SK-N-SH (cell line): Measurements from ENCODE around the gene TDRD12. TPM values are rescaled to one million over a fixed set of nuclear protein-coding genes. Genes with fewer than 3 reads are reported as not detected.

Experiments
- CTCF ChIA-PET: fragments of 300-600, 350-600 bp; formaldehyde crosslinking; extraction: SDS; loops from one replicate; lab custom pipeline; 2021; lab: Yijun Ruan, JAX
- POLR2A ChIA-PET: fragments of 350-600 bp; sonication (Branson Sonifier 250); formaldehyde crosslinking; extraction: SDS; loops from one replicate; lab custom pipeline; 2020; ENCODE audit warnings: antibody characterized with exemption, inconsistent platforms; lab: Yijun Ruan, JAX
- DNase-seq: peaks from one replicate; pipeline ENCODE4 v3.0.0; 2012
- H2AFZ ChIP-seq: fragments of 200-600 bp; sonication (generic); 2 replicates; pipeline ENCODE4 v1.8.1; 2016; ENCODE audit warnings: antibody characterized with exemption, mild to moderate bottlenecking, low read depth
- H3F3A ChIP-seq: fragments of 200-600 bp; sonication (generic); replicated peaks from 2 replicates; pipeline ENCODE3; 2016; ENCODE audit warnings: antibody characterized with exemption, mild to moderate bottlenecking; ENCODE audit not compliant: insufficient read depth
- H3K27ac ChIP-seq, 2 experiments: fragments of 200-500 bp in 1 of 2; fragments of 200-600 bp in 1 of 2; sonication (Bioruptor generic) in 1 of 2; sonication (generic), shearing (Covaris generic) in 1 of 2; 2 replicates each; pipeline versions ENCODE4 v1.5.1 to v1.6.1; 2014 to 2016; ENCODE audit warnings: low read depth in 2 of 2, inconsistent platforms in 1 of 2, low read length in 1 of 2, mild to moderate bottlenecking in 1 of 2, mixed read lengths in 1 of 2
- H3K27me3 ChIP-seq: fragments of 200-600 bp; sonication (generic), shearing (Covaris generic); 2 replicates; pipeline ENCODE4 v1.6.1; 2016; ENCODE audit warnings: mixed run types; ENCODE audit not compliant: insufficient read depth
- H3K36me3 ChIP-seq, 2 experiments: fragments of 200-500 bp in 1 of 2; fragments of 200-600 bp in 1 of 2; sonication (Bioruptor generic) in 1 of 2; sonication (generic) in 1 of 2; replicated peaks in 1 of 2; 2 replicates each; pipeline versions ENCODE3 to v1.5.1; 2014 to 2016; ENCODE audit warnings: low read length in 1 of 2, mild to moderate bottlenecking in 1 of 2; ENCODE audit not compliant: insufficient read depth in 2 of 2, control insufficient read depth in 1 of 2
- H3K4me1 ChIP-seq, 2 experiments: fragments of 200-500 bp in 1 of 2; fragments of 200-600 bp in 1 of 2; sonication (Bioruptor generic) in 1 of 2; sonication (generic), shearing (Covaris generic) in 1 of 2; 2 replicates each; pipeline versions ENCODE4 v1.5.1 to v1.6.1; 2014 to 2016; ENCODE audit warnings: low read depth in 1 of 2, low read length in 1 of 2, mixed run types in 1 of 2; ENCODE audit not compliant: insufficient read depth in 2 of 2, control insufficient read depth in 1 of 2
- H3K4me2 ChIP-seq: fragments of 200-600 bp; sonication (generic), shearing (Covaris generic); 2 replicates; pipeline ENCODE4 v1.6.1; 2017; ENCODE audit warnings: mixed run types
- H3K4me3 ChIP-seq, 2 experiments: fragments of 200-500 bp in 1 of 2; fragments of 200-600 bp in 1 of 2; sonication (Bioruptor generic) in 1 of 2; sonication (generic), shearing (Covaris generic) in 1 of 2; 2 replicates each; pipeline versions ENCODE4 v1.5.1 to v1.8.1; 2014 to 2016; ENCODE audit warnings: low read depth in 2 of 2, inconsistent platforms in 1 of 2, low read length in 1 of 2, mild to moderate bottlenecking in 1 of 2, mixed read lengths in 1 of 2, moderate library complexity in 1 of 2
- H3K79me2 ChIP-seq: fragments of 200-600 bp; sonication (generic); 2 replicates; pipeline ENCODE4 v1.8.1; 2017; ENCODE audit warnings: mild to moderate bottlenecking; ENCODE audit not compliant: insufficient read depth
- H3K9ac ChIP-seq: fragments of 200-600 bp; sonication (generic); 2 replicates; pipeline ENCODE4 v1.6.1; 2017; ENCODE audit warnings: mixed run types
- H3K9me2 ChIP-seq: fragments of 200-600 bp; sonication (generic); 2 replicates; pipeline ENCODE4 v1.6.1; 2017; ENCODE audit warnings: mixed run types
- H3K9me3 ChIP-seq: fragments of 200-600 bp; sonication (generic); 2 replicates; pipeline ENCODE4 v1.6.1; 2017; ENCODE audit warnings: mixed run types, mild to moderate bottlenecking, moderate library complexity
- H4K20me1 ChIP-seq: fragments of 200-600 bp; sonication (generic); 2 replicates; pipeline ENCODE4 v1.6.1; 2017; ENCODE audit warnings: mild to moderate bottlenecking, mixed run types; ENCODE audit not compliant: insufficient read depth
- EP300 ChIP-seq, 2 experiments: IDR thresholded peaks; 2 replicates each; pipeline versions ENCODE4 v1.4.0 to v1.6.1; 2012; ENCODE audit warnings: borderline replicate concordance in 1 of 2, low read depth in 1 of 2, low read length in 1 of 2
- EZH2phosphoT487 ChIP-seq: fragments of 200-600 bp; sonication (generic); IDR thresholded peaks from 2 replicates; pipeline ENCODE4 v1.6.1; 2017; ENCODE audit warnings: low read depth, mixed run types, mild to moderate bottlenecking, antibody characterized with exemption, moderate library complexity, borderline replicate concordance
- GABPA ChIP-seq: IDR thresholded peaks from 2 replicates; pipeline ENCODE4 v1.4.0; 2012; ENCODE audit warnings: low read depth, mild to moderate bottlenecking
- GATA2 ChIP-seq: sonication (generic); formaldehyde crosslinking; IDR thresholded peaks from 2 replicates; pipeline ENCODE4 v1.5.0; 2020; ENCODE audit warnings: mild to moderate bottlenecking, missing genetic modification reagents
- JUND ChIP-seq: IDR thresholded peaks from 2 replicates; pipeline ENCODE4 v1.4.0; 2012
- NRF1 ChIP-seq: IDR thresholded peaks from 2 replicates; pipeline ENCODE4 v1.6.1; 2012; ENCODE audit warnings: low read depth, mild to moderate bottlenecking, low read length
- RXRA ChIP-seq: IDR thresholded peaks from 2 replicates; pipeline ENCODE4 v1.4.0; 2012; ENCODE audit warnings: low read depth, mild to moderate bottlenecking, borderline replicate concordance
- TEAD4 ChIP-seq: IDR thresholded peaks from 2 replicates; pipeline ENCODE4 v1.4.0; 2012; ENCODE audit warnings: mild to moderate bottlenecking, borderline replicate concordance; ENCODE audit not compliant: insufficient read depth
- WGBS: methylation state at CpG from one replicate; pipeline ENCODE4 v1.1.6; 2017; ENCODE audit warnings: low lambda C conversion rate; 5-methylcytosine and 5-hydroxymethylcytosine counted together
- polyA plus RNA-seq, 3 experiments: library from polyadenylated mRNA; depleted of rRNA; stranded (reverse); fragments of >200 nt; gene quantifications; 2 replicates each; pipeline ENCODE4 v1.2.3, GENCODE V29; 2012
- TF ChIP-seq, protein P1 (sequence below): fragments of 200-600 bp; sonication (generic); IDR thresholded peaks from 2 replicates; pipeline ENCODE4 v1.6.1; 2017; ENCODE audit warnings: antibody characterized with exemption, mild to moderate bottlenecking, moderate library complexity
- TF ChIP-seq, protein P2 (sequence below): IDR thresholded peaks from 2 replicates; pipeline ENCODE4 v1.4.0; 2012; ENCODE audit warnings: low read depth, borderline replicate concordance

Gene TDRD12
- polyA plus RNA-seq, 1 of the 3 experiments (the other 2 are of a cell fraction), result 0.05 TPM

DNA sequence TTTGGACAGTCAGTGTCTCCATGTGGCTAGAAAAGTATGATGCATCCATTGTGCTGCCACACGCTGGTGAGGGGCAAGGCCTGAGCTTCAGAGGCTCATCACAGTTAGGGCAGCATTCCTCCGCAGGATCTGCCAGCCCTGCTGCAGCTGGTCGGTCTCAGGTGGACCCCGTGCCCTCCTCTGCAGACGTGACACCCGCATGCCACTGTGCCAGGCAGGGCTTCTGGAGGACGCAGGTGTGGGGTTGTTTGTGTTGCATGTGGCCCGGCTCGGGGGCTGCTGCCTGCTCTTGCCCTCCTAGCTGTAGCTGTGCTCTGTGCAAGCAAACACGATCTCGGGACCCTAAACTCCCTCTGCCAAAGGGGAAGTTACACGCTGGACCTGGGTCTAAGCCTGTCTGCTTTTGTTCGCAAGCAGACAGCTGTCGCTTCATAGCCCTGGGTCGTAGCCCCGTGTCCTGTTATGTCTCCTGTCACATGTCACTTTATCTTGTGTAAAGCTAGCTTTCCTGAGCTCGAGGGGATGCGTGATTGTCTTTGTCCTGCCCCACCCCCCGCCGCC lies 104.7 kb downstream of the TDRD12 start:
- H3K4me2 ChIP-seq, result no peak overlapping the region
- no peaks in the 10 kb centered on the region for H4K20me1 ChIP-seq
- H3K9me3 ChIP-seq, result no peaks in the 10 kb centered on the region
- peaks cover 0 to 14% of the 10 kb centered on the region in 2 experiments; a peak in 1 of 4 replicates for H3K4me1 ChIP-seq
- no peak overlapping the region for H3K4me3 ChIP-seq
- H3K27me3 ChIP-seq, result peaks cover 6% of the 10 kb centered on the region; the same call in 1 of the 2 replicates
- ChIA-PET POLR2A (no interaction called here), CTCF (no interaction called here)
- no peaks in the 10 kb centered on the region for H3K9me2 ChIP-seq
- no peak overlapping the region for H3K9ac ChIP-seq
- no peaks in the 10 kb centered on the region for H3K79me2 ChIP-seq
- no peak overlapping the region for H2AFZ ChIP-seq
- H3K36me3 ChIP-seq, result no peaks in the 10 kb centered on the region
- DNase-seq, result peak; percentile 59
- TF ChIP-seq EP300 (IDR thresholded peaks at IDR 0.05; ENCODE audit: borderline replicate concordance in 1 of 2, low read depth in 1 of 2, low read length in 1 of 2), result 0 out of 4 replicates have a peak, but pooled peaks of 1 of the 2 experiments have one; percentile 16
- TF ChIP-seq NRF1, result no peak
- 52% methylated on average over 16 of the region's 20 CpGs for WGBS
- H3K27ac ChIP-seq, result no peak overlapping the region
- no peaks in the 10 kb centered on the region for H3F3A ChIP-seq

DNA sequence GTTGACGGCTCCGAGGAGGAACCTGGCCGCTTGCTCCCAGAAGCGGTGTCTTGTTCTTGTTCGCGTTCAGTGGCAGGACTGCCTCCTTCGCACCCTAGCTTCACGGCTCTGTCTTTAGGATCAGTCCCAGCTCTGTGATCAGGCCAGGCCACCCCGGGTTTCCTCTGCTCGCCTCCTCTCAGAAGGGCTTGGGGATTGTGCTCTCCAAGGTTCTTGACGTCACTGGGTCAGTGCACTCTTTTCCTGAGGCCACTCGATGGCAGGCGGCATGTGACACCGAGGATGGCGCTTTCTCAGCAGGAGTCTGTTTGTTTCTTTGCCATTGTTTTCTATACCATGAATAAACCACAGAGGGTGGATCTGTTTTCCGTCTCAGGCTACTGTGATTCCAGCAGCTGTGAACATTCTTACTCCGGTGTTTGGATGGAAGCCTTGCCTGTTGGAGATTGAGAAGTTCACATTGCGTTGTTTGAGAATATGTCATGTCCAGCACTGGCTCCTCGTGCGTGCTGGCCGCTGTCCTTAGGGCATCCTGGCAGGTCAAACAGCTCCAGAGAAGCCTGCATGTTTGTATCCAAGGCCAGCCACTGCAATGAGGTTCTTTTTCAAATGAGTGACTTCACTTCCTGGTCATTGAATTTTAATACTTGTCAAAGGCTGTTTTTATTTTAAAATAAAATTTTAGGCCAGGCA lies 105.5 kb downstream of the TDRD12 start:
- POLR2A ChIA-PET, result no interaction called here
- H3K36me3 ChIP-seq, result no peaks in the 10 kb centered on the region
- no peaks in the 10 kb centered on the region for H4K20me1 ChIP-seq
- no peak overlapping the region for H2AFZ ChIP-seq
- H3K27ac ChIP-seq, result no peak overlapping the region
- no peak for TF ChIP-seq TEAD4
- TF ChIP-seq, protein P1, sequence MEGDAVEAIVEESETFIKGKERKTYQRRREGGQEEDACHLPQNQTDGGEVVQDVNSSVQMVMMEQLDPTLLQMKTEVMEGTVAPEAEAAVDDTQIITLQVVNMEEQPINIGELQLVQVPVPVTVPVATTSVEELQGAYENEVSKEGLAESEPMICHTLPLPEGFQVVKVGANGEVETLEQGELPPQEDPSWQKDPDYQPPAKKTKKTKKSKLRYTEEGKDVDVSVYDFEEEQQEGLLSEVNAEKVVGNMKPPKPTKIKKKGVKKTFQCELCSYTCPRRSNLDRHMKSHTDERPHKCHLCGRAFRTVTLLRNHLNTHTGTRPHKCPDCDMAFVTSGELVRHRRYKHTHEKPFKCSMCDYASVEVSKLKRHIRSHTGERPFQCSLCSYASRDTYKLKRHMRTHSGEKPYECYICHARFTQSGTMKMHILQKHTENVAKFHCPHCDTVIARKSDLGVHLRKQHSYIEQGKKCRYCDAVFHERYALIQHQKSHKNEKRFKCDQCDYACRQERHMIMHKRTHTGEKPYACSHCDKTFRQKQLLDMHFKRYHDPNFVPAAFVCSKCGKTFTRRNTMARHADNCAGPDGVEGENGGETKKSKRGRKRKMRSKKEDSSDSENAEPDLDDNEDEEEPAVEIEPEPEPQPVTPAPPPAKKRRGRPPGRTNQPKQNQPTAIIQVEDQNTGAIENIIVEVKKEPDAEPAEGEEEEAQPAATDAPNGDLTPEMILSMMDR, result no peak
- no peak for TF ChIP-seq GATA2 (CRISPR knock-in tag)
- TF ChIP-seq RXRA, result no peak
- no peak for TF ChIP-seq GABPA
- no peak for TF ChIP-seq EZH2phosphoT487
- no peak for TF ChIP-seq JUND
- TF ChIP-seq, protein P2, sequence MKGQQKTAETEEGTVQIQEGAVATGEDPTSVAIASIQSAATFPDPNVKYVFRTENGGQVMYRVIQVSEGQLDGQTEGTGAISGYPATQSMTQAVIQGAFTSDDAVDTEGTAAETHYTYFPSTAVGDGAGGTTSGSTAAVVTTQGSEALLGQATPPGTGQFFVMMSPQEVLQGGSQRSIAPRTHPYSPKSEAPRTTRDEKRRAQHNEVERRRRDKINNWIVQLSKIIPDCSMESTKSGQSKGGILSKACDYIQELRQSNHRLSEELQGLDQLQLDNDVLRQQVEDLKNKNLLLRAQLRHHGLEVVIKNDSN, result no peak
- peaks cover 6% of the 10 kb centered on the region; the same call in 1 of the 2 replicates for H3K27me3 ChIP-seq
- no peak overlapping the region for H3K9ac ChIP-seq
- H3K4me2 ChIP-seq, result no peak overlapping the region
- no peak for DNase-seq
- H3K4me1 ChIP-seq, result peaks cover 0 to 14% of the 10 kb centered on the region in 2 experiments; a peak in 1 of 4 replicates
- no peaks in the 10 kb centered on the region for H3K79me2 ChIP-seq
- H3K9me2 ChIP-seq, result no peaks in the 10 kb centered on the region
- no peak overlapping the region for H3K4me3 ChIP-seq
- CTCF ChIA-PET, result interaction anchor here (0.9 kb wide), 1 partner anchor 225 kb away, joined by 3 read pairs; no protein-coding TSS in a partner anchor
- WGBS, result 70% methylated on average over 21 of the region's 21 CpGs
- H3K9me3 ChIP-seq, result no peaks in the 10 kb centered on the region
- H3F3A ChIP-seq, result no peaks in the 10 kb centered on the region
